HG02970 (cell line): Measurements from ENCODE around the gene WBP11.
"Not testable (repeated sequence)": the region's sequence is repeated elsewhere in the genome, so short reads cannot be mapped to it uniquely, and the experiment has no call there.

Source experiments
- ATAC-seq: cut with Tn5 transposase; IDR thresholded peaks from one replicate; pipeline ENCODE4 v1.9.1; 2021; ENCODE audit warnings: mild to moderate bottlenecking, moderate library complexity, moderate number of reproducible peaks; ENCODE audit not compliant: unreplicated experiment, low FRiP score

Gene WBP11

GRCh38 chr12:14774074-14774905 lies 29.0 kb downstream of the WBP11 start:
- peak; percentile 47 for ATAC-seq

GRCh38 chr12:14773685-14774073 lies 29.6 kb downstream of the WBP11 start:
- peak; percentile 11 for ATAC-seq

GRCh38 chr12:14772946-14773345 lies 30.3 kb downstream of the WBP11 start:
- ATAC-seq: no peak

GRCh38 chr12:14771651-14772137 lies 31.6 kb downstream of the WBP11 start:
- ATAC-seq: no peak

GRCh38 chr12:14770496-14771461 lies 32.5 kb downstream of the WBP11 start:
- peak; percentile 31 for ATAC-seq

- peak; percentile 35 for ATAC-seq
Observed at GRCh38 chr12:14769969-14770495, 33.2 kb downstream of the WBP11 start.

GRCh38 chr12:14769466-14769968 lies 33.8 kb downstream of the WBP11 start:
- ATAC-seq: peak; percentile 1

- no peak for ATAC-seq
Observed at GRCh38 chr12:14768823-14769405, 34.4 kb downstream of the WBP11 start.

- no peak for ATAC-seq
Observed at GRCh38 chr12:14767617-14768016, 35.7 kb downstream of the WBP11 start.

GRCh38 chr12:14766649-14767215 lies 36.5 kb downstream of the WBP11 start:
- ATAC-seq: no peak

- ATAC-seq: not testable (repeated sequence)
Observed at GRCh38 chr12:14766020-14766419, 37.3 kb downstream of the WBP11 start.

GRCh38 chr12:14765398-14765797 lies 37.9 kb downstream of the WBP11 start:
- no peak for ATAC-seq

- not testable (repeated sequence) for ATAC-seq
Observed at GRCh38 chr12:14759711-14760280, 43.5 kb downstream of the WBP11 start.

- ATAC-seq: no peak
Observed at GRCh38 chr12:14756334-14757143, 46.7 kb downstream of the WBP11 start.

GRCh38 chr12:14751986-14752385 lies 51.3 kb downstream of the WBP11 start:
- ATAC-seq: no peak

- no peak for ATAC-seq
Observed at GRCh38 chr12:14743061-14743460, 60.2 kb downstream of the WBP11 start.

GRCh38 chr12:14741942-14742341 lies 61.3 kb downstream of the WBP11 start:
- ATAC-seq: no peak

- no peak for ATAC-seq
Observed at GRCh38 chr12:14741153-14741552, 62.1 kb downstream of the WBP11 start.

- ATAC-seq: not testable (repeated sequence)
Observed at GRCh38 chr12:14736441-14736840, 66.8 kb downstream of the WBP11 start.
